HepG2 (cell line): Measurements from ENCODE around the gene NARS2. TPM values are rescaled to one million over a fixed set of nuclear protein-coding genes. Genes with fewer than 3 reads are reported as not detected.

Experiments used
- CBX2 ChIP-seq, 2 experiments: fragments of 200-600 bp in 1 of 2; sonication (generic); formaldehyde crosslinking in 1 of 2; IDR thresholded peaks; 2 replicates each; pipeline versions ENCODE4 v1.7.0 to v1.8.1; 2018 to 2022; ENCODE audit warnings: low read depth in 2 of 2, low read length in 1 of 2, mild to moderate bottlenecking in 1 of 2, missing genetic modification reagents in 1 of 2
- CCDC6 ChIP-seq: sonication (generic); formaldehyde crosslinking; IDR thresholded peaks from 2 replicates; pipeline ENCODE4 v1.8.1; 2022; ENCODE audit warnings: mild to moderate bottlenecking, missing genetic modification reagents, moderate library complexity
- KDM3A ChIP-seq: IDR thresholded peaks from 2 replicates; pipeline ENCODE4 v1.6.1; 2018; ENCODE audit warnings: low read depth, missing compliant biosample characterization
- KLF9 ChIP-seq: IDR thresholded peaks from 2 replicates; pipeline ENCODE4 v1.6.1; 2016; ENCODE audit warnings: low read depth
- MXD4 ChIP-seq: IDR thresholded peaks from 2 replicates; pipeline ENCODE4 v1.6.1; 2016; ENCODE audit warnings: mild to moderate bottlenecking, missing biosample characterization, missing genetic modification reagents
- NCOA2 ChIP-seq: sonication (generic); formaldehyde crosslinking; IDR thresholded peaks from 2 replicates; pipeline ENCODE4 v1.8.0; 2022; ENCODE audit warnings: inconsistent platforms
- NFATC3 ChIP-seq: sonication (generic); formaldehyde crosslinking; IDR thresholded peaks from 2 replicates; pipeline ENCODE4 v1.5.1; 2020; ENCODE audit warnings: mild to moderate bottlenecking, missing genetic modification reagents
- ZNF788 ChIP-seq: sonication (generic); formaldehyde crosslinking; IDR thresholded peaks from 2 replicates; pipeline ENCODE4 v1.5.0; 2020; ENCODE audit warnings: mild to moderate bottlenecking, missing genetic modification reagents, borderline replicate concordance
- polyA plus RNA-seq, 8 experiments: library from polyadenylated mRNA; depleted of rRNA in 3 of 8; stranded (reverse) in 7 of 8; unstranded in 1 of 8; fragments of >200 nt; fragmentation: Illumina TruSeq in 4 of 8; extraction: Trizol in 4 of 8; gene quantifications; 2 replicates each; pipeline versions ENCODE4 v1.2.1 to v1.2.3, GENCODE V29; 2011 to 2016; ENCODE audit warnings: low read depth in 4 of 8, missing spikeins in 1 of 8, mixed read lengths in 1 of 8; ENCODE audit not compliant: insufficient read depth in 1 of 8
- total RNA-seq, 5 experiments: library from RNA; depleted of rRNA; stranded (reverse); fragments of >200 nt; fragmentation: Illumina TruSeq; extraction: Trizol; gene quantifications; 2 replicates each; pipeline ENCODE4 v1.2.3, GENCODE V29; 2016; ENCODE audit warnings: low read depth in 1 of 5
- TF ChIP-seq, protein P1 (sequence below), 2 experiments: sonication (generic) in 1 of 2; formaldehyde crosslinking in 1 of 2; IDR thresholded peaks; 2 replicates each; pipeline versions ENCODE4 v1.6.1 to v1.9.0; 2014 to 2022; ENCODE audit warnings: antibody characterized with exemption in 1 of 2, borderline replicate concordance in 1 of 2, inconsistent platforms in 1 of 2, low read depth in 1 of 2, missing genetic modification reagents in 1 of 2
- TF ChIP-seq, protein P2 (sequence below): sonication (generic); formaldehyde crosslinking; IDR thresholded peaks from 2 replicates; pipeline ENCODE4 v1.8.0; 2022; ENCODE audit warnings: mild to moderate bottlenecking, missing genetic modification reagents, moderate library complexity
- TF ChIP-seq, protein P3 (sequence below): sonication (generic); formaldehyde crosslinking; IDR thresholded peaks from 2 replicates; pipeline ENCODE4 v1.5.1; 2020; ENCODE audit warnings: mild to moderate bottlenecking, moderate library complexity, missing genetic modification reagents
- TF ChIP-seq, protein P4 (sequence below): sonication (generic); formaldehyde crosslinking; conservative IDR thresholded peaks from 2 replicates; pipeline ENCODE4 v1.8.0; 2022; ENCODE audit warnings: low read depth, missing genetic modification reagents
- TF ChIP-seq, protein P5 (sequence below), 2 experiments: sonication (generic) in 1 of 2; formaldehyde crosslinking in 1 of 2; IDR thresholded peaks; 2 replicates each; pipeline versions ENCODE4 v1.4.0 to v1.6.1; 2018 to 2020; ENCODE audit warnings: missing genetic modification reagents in 2 of 2, borderline replicate concordance in 1 of 2, low read depth in 1 of 2, mild to moderate bottlenecking in 1 of 2, missing biosample characterization in 1 of 2

Gene NARS2
- total and polyA plus RNA-seq, 2 of the 13 experiments (the other 11 are each of a cell fraction or from before 2014, with no cell fraction given), result 45.9 to 65.0 TPM

DNA sequence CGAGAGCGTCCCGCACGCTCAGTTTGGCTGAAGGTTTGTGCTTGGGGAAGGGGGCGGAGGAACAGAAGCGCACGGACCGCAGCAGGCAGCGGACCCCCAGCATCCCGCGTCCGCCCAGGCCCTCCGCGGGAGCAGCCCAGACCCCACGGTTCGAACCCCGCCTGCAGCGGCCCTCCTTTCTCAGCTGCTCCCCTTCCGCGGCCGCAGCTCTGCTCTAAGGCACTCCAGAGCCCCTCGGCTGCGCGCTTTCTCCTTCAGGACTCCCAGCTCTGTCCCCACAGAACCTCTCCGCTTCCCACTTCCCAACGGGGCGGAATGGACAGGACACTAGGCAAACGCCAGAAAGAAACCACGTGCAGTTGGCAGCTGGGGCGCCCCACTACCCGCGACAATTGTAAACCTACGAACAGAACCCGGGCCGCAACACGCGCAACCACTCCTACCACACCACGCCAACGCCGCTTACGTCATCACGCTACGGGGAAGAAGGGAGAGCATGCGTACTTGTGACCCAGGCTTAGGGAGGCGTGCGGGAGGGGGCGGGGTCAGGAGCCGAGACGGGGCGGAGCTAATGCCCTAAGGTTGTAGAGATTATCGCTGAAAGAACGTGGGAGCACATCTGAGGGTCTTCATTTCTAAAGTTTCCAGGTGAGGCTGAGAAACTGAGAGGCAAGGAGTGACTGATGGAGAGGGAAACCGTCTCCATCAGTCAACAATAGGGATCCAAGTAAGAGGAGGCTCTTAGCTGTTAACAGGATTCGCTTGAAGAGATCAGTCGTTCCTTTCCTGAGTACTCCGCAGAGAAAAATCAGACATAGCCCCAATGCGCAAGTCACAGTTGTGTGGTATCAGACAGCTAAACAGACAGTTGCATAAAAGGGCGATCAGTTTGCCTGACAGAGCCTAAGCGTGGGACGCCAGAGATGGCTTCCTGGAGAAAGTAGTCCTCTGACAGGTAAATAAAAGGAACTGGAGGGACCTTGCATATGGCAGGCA, at the start of gene NARS2 (continued):
- TF ChIP-seq, protein P1, sequence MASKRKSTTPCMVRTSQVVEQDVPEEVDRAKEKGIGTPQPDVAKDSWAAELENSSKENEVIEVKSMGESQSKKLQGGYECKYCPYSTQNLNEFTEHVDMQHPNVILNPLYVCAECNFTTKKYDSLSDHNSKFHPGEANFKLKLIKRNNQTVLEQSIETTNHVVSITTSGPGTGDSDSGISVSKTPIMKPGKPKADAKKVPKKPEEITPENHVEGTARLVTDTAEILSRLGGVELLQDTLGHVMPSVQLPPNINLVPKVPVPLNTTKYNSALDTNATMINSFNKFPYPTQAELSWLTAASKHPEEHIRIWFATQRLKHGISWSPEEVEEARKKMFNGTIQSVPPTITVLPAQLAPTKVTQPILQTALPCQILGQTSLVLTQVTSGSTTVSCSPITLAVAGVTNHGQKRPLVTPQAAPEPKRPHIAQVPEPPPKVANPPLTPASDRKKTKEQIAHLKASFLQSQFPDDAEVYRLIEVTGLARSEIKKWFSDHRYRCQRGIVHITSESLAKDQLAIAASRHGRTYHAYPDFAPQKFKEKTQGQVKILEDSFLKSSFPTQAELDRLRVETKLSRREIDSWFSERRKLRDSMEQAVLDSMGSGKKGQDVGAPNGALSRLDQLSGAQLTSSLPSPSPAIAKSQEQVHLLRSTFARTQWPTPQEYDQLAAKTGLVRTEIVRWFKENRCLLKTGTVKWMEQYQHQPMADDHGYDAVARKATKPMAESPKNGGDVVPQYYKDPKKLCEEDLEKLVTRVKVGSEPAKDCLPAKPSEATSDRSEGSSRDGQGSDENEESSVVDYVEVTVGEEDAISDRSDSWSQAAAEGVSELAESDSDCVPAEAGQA (IDR thresholded peaks at IDR 0.05; ENCODE audit: low read depth), result peak; percentile 66; the same call in 1 of the 2 replicates
- TF ChIP-seq, protein P1 (CRISPR knock-in tag; IDR thresholded peaks at IDR 0.05; ENCODE audit: borderline replicate concordance), result no peak
- TF ChIP-seq, protein P2, sequence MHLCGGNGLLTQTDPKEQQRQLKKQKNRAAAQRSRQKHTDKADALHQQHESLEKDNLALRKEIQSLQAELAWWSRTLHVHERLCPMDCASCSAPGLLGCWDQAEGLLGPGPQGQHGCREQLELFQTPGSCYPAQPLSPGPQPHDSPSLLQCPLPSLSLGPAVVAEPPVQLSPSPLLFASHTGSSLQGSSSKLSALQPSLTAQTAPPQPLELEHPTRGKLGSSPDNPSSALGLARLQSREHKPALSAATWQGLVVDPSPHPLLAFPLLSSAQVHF (CRISPR knock-in tag), result peak; percentile 83; the same call in 1 of the 2 replicates
- 0 out of 2 replicates have a peak, but pooled peaks have one; percentile 40 for TF ChIP-seq CCDC6 (CRISPR knock-in tag)
- TF ChIP-seq, protein P3, sequence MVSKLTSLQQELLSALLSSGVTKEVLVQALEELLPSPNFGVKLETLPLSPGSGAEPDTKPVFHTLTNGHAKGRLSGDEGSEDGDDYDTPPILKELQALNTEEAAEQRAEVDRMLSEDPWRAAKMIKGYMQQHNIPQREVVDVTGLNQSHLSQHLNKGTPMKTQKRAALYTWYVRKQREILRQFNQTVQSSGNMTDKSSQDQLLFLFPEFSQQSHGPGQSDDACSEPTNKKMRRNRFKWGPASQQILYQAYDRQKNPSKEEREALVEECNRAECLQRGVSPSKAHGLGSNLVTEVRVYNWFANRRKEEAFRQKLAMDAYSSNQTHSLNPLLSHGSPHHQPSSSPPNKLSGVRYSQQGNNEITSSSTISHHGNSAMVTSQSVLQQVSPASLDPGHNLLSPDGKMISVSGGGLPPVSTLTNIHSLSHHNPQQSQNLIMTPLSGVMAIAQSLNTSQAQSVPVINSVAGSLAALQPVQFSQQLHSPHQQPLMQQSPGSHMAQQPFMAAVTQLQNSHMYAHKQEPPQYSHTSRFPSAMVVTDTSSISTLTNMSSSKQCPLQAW, result peak; percentile 89
- TF ChIP-seq, protein P4, sequence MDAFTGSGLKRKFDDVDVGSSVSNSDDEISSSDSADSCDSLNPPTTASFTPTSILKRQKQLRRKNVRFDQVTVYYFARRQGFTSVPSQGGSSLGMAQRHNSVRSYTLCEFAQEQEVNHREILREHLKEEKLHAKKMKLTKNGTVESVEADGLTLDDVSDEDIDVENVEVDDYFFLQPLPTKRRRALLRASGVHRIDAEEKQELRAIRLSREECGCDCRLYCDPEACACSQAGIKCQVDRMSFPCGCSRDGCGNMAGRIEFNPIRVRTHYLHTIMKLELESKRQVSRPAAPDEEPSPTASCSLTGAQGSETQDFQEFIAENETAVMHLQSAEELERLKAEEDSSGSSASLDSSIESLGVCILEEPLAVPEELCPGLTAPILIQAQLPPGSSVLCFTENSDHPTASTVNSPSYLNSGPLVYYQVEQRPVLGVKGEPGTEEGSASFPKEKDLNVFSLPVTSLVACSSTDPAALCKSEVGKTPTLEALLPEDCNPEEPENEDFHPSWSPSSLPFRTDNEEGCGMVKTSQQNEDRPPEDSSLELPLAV (CRISPR knock-in tag), result no peak
- peak; percentile 98 for TF ChIP-seq MXD4
- 0 out of 2 replicates have a peak, but pooled peaks have one; percentile 49 for TF ChIP-seq ZNF788 (CRISPR knock-in tag)
- TF ChIP-seq CBX2 (IDR thresholded peaks at IDR 0.05; ENCODE audit: low read depth, low read length), result no peak
- 0 out of 2 replicates have a peak, but pooled peaks have one; percentile 37 for TF ChIP-seq CBX2 (CRISPR knock-in tag; IDR thresholded peaks at IDR 0.05; ENCODE audit: low read depth)
- TF ChIP-seq KDM3A, result no peak; the same call in 1 of the 2 replicates
- TF ChIP-seq NFATC3 (CRISPR knock-in tag), result no peak
- TF ChIP-seq KLF9 (CRISPR knock-in tag), result 0 out of 2 replicates have a peak, but pooled peaks have one; percentile 39
- 0 out of 2 replicates have a peak, but pooled peaks have one; percentile 31 for TF ChIP-seq NCOA2 (CRISPR knock-in tag)
- TF ChIP-seq, protein P5, sequence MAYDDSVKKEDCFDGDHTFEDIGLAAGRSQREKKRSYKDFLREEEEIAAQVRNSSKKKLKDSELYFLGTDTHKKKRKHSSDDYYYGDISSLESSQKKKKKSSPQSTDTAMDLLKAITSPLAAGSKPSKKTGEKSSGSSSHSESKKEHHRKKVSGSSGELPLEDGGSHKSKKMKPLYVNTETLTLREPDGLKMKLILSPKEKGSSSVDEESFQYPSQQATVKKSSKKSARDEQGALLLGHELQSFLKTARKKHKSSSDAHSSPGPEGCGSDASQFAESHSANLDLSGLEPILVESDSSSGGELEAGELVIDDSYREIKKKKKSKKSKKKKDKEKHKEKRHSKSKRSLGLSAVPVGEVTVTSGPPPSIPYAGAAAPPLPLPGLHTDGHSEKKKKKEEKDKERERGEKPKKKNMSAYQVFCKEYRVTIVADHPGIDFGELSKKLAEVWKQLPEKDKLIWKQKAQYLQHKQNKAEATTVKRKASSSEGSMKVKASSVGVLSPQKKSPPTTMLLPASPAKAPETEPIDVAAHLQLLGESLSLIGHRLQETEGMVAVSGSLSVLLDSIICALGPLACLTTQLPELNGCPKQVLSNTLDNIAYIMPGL (CRISPR knock-in tag; IDR thresholded peaks at IDR 0.05; ENCODE audit: borderline replicate concordance in 1 of 2, low read depth in 1 of 2), result peak; percentile 66 to 88
